GM19099 (cell line): Measurements from ENCODE around the gene ANKS3.

ENCODE experiments used
- POLR2A ChIP-seq: IDR thresholded peaks from 3 replicates; pipeline ENCODE4 v1.6.1; 2011; ENCODE audit warnings: low read depth; ENCODE audit not compliant: insufficient read length; ENCODE audit errors: extremely low read depth

ANKS3 gene

DNA sequence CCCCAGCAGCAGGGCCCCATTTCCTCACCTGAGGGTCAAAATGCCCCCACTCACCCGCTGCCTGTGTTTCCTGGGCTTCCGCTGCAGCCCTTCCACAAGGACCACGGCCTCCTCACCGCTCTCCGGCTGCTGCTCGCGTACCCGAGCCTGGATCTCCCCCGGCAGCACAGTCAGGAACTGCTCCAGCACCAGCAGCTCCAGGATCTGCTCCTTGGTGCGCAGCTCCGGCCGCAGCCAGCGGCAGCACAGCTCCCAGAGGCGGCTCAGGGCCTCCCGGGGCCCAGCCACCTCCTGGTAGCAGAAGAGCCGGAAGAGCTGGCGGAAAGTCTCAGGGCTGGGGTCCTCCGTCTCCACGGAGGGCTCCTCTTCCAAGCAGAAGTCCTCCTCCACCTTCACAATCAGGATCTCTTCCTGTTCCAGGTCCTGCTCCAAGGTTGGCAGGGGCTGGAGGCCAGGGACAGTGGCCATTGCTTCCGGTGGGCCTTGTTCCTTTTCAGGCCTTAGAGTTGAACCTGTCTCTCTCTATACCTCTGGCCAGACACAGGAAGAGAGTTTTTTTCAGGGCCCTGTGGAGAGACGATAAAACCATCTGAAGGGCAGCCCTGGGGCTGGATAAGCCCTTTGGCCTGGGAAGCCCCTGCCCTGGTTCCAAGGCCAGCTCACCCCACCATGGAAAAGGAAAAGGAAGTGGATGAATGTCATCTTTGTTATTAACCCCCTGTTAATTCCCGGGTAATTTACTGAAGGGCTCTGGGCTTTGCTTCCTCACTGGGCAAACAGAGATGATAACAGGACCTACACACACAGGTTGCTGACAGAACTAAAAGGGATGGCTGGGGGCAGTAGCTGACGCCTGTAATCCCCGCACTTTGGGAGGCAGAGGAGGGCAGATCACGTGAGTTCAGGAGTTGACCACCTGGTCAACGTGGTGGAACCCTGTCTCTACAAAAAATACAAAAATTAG, 31.7 kb upstream of the ANKS3 start:
- TF ChIP-seq POLR2A = no peak

DNA sequence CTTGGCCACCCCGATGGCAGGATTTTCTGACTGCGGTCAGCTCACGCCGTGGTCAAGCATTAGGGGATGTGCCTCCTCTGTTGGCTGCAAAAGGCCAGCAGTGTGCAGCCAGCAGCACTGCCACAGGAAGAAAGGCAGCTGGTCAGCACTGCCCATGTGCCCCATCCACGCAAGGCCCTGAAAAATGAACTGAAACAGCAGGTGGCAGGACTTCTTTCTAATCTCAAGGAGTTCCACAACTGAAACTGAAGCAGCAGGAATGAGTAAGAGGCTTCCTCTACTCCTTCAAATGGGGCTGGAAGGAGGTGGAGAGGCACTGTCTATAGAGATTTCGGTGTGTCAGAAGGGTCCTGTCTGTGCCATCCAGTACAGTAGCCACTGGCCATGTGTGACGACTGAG, 29.7 kb upstream of the ANKS3 start:
- no peak for TF ChIP-seq POLR2A

DNA sequence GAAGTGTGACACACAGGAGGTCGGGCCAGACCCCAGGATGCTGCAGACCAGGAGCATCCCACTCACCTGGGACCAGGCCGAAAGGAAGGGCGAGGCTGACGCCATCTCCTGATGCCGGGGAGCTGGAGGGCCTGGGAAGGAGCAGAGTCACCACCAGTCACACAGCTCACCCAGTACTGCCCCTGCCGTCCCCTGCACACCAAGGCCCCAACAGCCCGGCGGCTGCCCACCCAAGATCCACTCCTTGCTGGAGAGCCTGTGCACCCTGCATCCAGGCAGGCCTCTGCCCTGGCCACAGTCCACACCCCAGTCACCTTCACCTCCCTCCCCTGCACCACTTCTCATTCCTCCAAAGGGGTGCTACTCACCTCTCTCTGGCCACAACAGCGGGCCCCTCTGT, 28.1 kb upstream of the ANKS3 start:
- no peak for TF ChIP-seq POLR2A

DNA sequence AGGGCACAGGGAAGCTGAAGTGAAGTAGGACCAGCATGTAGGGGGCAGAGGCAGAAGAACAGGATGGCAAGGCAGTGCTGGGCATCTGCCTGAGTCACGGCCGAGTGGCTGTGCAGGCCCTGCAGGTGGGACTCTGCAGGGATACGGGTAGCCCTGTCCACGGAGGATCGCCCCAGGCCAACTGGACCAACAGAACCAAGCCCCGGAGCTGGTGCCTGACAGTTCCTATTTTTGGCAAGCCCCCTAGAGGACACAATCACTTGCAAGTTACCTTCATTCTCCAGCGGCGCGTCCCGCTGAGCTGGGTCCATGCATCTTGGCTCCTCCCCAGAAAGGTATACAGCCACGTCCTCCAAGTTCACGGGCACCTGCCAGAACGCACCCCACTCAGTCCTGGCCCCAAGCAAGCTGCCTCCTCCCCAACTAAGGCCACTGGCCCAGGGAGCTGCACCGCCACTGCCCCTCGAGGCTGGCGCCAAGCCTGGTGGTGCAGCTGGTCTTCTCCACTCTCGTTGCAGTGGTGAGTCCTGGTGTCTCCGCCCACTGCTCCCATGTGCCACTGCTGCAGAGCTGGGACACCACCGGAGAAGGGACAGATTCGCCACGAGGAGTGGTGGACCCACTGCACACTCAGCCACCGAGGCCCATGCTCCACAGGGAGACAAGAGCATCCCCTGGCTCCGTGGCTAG, 26.3 kb upstream of the ANKS3 start:
- TF ChIP-seq POLR2A = no peak

DNA sequence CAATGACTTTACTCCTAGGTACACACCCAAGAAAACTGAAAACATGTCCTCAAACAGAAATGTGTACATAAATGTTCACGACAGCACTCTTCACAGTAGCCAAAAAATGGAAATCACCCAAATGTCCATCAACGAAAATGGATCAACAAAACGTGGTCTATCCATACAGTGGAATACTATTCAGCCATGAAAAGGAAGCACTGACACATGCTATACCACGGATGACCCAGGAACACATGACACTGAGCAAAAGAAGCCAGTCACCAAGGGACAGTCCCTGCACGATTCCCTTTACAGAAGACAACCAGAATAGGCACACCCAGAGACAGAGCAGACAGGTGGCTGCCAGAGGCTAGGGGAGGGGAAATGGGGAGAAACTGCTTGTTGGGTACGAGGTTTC, 21.6 kb upstream of the ANKS3 start:
- no peak for TF ChIP-seq POLR2A

DNA sequence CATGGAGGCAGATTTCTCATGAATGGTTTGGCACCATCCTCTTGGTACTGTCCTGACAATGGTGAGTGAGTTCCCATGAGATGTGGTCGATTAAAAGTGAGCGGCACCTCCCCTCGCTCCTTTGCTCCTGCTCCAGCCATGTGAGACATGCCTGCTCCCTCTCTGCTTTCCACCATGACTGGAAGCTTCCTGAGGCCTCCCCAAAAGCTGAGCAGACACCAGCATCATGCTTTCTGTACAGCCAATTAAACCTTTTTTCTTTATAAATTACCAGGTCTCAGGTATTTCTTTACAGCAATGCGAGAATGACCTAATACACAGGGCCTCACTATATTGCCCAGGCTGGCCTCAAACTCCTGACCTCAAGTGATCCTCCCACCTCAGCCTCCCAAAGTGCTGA, 20.8 kb upstream of the ANKS3 start:
- TF ChIP-seq POLR2A = no peak

DNA sequence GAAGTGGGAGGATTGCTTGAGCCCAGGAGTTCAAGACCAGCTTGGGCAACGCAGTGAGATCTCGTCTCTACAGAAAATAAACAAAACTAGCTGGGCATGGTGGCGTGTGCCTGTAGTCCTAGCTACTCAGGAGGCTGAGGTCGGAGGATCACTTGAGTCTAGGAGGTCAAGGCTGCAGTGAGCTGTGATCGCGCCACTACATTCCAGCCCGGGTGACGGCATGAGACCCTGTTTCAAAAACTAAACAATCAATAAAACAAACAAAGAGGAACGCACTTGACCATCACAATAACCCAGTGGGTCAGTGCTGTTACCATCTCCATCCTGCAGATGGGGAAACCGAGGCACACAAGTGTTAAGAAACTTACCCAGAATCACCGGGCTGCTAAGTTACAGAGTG, 19.2 kb upstream of the ANKS3 start:
- no peak for TF ChIP-seq POLR2A

DNA sequence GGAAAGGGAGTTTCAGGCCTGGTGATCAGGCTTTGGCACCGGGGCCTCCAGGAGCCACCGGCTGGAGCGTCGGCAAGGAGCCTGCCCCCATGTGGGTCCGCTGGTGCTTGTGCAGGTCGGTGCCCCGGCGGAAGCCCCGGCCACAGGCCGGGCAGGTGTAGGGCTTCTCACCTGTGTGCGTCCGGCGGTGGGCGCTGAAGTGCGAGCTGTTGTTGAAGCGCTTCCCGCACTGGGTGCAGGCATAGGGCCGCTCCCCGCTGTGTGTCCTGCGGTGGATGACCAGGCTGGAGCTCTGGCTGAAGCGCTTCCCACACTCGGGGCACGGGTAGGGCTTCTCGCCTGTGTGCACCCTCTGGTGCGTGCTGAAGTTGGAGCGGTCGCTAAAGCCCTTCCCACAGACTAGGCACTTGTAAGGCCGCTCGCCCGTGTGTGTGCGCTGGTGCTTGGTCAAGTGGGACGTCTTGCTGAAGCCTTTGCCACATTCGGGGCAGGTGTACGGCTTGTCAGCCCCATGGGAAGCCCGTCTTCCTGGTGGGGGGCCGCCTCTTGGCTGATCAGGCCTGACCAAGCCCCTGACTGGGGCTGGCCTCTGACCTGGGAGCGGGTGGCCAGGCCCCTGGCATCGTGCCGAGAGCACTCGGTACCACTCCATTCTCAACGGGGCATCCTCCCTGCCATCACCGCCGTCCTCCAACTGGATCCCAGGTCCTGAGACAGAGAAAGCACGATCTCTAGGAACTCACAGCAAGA, 18.5 kb upstream of the ANKS3 start:
- TF ChIP-seq POLR2A = no peak

DNA sequence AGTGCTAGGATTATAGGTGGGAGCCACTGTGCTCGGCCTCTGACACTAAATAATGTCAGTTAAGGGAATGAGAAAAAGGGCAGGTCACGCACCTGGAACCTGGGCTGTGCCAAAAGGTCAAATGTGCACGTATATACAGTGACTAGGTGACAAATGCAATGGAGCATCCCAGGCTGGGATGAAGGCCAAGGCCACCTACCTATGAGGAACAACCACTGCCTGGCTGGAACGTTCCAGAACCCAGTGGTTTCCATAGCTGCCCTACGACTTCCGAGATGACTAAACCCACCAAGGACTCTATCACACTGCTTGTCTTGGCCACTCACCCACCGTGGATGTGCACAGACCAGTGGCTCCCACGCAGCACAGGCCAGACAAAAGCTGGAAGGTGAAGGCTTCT, 16.8 kb upstream of the ANKS3 start:
- TF ChIP-seq POLR2A = no peak

DNA sequence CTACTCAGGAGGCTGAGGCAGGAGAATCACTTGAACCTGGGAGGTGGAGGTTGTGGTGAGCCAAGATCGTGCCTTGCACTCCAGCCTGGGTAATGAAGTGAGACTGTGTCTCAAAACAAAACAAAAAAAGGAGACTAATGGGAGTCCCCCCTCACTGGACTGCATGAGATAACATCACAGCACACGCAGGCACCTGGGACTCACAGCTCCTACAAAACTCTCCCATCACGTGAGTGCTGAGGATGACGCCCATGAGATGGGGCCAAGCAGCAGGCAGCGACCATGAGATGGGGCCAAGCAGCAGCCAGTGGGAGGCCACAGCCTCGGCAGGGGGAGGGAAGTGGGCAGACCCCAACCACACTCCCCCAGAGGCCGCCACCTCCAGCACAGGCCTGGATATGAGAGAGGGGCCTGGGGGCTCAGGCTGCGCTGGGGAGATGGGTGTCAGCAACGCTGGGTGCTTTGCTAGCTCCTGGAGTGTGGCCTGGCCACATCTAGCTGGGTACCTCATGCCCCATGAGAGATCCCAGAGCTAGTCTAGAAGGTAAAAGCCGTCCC, 15.7 kb upstream of the ANKS3 start:
- TF ChIP-seq POLR2A = no peak

DNA sequence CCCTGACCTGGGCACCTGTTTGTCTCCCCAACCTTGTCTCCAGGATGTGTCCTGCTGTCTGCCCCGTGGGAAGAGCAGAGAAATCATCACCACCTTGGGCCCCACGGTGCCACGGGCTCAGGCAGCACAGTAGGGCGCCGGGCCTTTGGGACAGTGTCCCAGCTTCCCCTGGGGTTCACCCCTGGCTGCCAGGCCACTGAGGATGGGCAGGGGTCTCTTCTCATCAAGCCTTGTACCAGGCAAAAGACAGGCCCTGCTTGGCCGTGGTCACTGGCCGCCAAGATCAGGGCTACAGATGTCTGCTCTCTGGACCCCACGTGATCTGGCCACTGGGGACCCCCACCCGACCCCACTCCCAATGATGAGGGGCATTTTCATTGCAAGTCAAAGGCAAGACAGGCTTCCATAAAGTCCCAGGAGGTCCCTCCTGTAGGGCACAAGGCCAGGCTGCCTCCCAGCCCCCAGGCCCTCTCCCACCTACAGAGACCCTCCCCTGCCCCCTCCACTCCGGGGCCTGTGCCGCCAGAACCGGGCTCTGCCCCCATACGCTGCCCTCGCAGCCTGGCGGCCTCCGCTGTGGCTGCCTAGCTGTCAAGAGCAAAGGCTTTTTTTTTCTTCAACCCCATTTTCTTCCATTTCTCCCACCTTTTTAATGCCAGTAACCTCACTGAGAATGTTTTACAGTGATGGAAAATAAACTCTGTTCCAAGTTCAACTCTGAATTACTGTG, 14.8 kb upstream of the ANKS3 start:
- no peak for TF ChIP-seq POLR2A

DNA sequence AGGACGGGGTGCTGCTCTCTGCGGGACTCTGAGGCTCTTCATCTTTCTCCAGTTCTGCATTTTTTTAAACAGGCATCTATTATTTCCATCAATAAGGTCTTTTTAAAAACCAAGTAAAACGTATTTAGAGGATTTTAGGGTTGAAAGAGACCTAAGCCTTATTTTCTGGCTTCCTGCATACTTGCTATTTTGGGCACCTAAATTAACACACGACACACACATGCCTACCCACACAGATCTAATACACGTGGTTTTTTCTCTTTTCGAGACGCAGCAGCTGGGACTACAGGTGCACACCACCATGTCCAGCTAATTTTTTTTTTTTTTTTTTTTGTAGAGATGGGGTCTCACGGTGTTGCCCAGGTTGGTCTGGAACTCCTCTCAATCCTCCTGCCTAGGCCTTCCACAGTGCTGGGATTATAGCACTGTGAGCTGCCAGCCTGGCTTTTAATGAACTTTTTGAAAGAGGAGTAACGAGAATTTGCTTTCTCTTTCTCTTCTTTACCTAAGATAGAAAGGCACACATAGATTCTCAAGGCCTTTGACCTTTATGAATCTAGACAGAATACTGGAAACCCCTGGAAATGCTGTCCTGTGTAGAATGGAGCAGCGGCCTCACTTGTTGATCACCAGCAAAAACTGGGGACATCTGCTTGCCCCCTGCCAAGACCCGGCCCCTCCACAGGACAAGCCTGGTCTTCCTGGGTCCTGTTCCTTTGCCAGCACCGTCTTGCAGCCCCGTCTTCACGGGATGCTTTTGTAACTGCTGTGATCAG, 14.0 kb upstream of the ANKS3 start:
- TF ChIP-seq POLR2A = no peak

DNA sequence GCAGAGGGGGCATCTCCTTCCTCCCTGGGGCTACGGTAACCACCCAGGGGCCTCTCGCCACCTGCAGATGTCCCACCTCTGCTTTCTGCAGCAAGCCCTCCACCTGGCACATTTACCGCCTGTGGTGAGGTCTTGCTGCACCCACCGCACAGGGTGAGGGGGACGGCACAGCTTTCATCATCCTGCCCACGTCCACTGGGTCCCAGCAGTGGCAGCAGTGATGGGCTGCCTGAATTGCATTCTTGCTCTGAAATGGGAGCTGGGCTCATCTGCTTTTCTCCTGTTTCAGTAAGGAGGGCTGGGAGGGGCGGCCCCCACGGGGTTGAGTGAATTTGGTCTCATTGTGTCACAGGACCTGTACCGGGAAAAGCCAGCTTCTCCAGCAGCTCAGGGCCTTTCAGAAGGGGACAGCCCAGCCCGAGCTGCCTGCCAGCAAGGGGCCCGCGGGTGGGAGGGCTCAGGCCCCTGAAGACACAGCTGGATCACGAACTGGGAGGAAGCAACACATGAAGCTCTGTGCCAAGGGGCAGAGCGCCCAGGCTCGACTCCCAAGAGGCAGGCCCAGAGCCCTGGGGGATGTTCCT, 13.0 kb upstream of the ANKS3 start:
- no peak for TF ChIP-seq POLR2A
